Uterus (tissue), 4 donors: Measurements from ENCODE around the gene SND1. TPM values are rescaled to one million over a fixed set of nuclear protein-coding genes. Genes with fewer than 3 reads are reported as not detected.

Experiments
- DNase-seq, 2 donors: peaks; one replicate each; pipeline ENCODE4 v3.0.0-alpha.2; 2019 to 2020
- H3K27ac ChIP-seq, 2 donors: fragments of 200-600 bp; sonication (generic); 1 replicate in 1 of 2; 2 replicates in 1 of 2; pipeline ENCODE4 v1.5.1; 2016 to 2018
- H3K27me3 ChIP-seq, 2 donors: fragments of 200-600 bp; sonication (generic); one replicate each; pipeline ENCODE4 v1.5.1; 2018 to 2019; ENCODE audit warnings: control low read depth in 1 of 2
- H3K36me3 ChIP-seq, 2 donors: fragments of 200-600 bp; sonication (generic); one replicate each; pipeline ENCODE4 v1.5.1; 2019; ENCODE audit warnings: control low read depth in 1 of 2
- H3K4me1 ChIP-seq, 2 donors: fragments of 200-600 bp; sonication (generic); one replicate each; pipeline ENCODE4 v1.5.1; 2018 to 2019; ENCODE audit warnings: control low read depth in 1 of 2
- H3K4me3 ChIP-seq, 2 donors: fragments of 200-600 bp; sonication (generic); 1 replicate in 1 of 2; 2 replicates in 1 of 2; pipeline ENCODE4 v1.5.1; 2018 to 2019; ENCODE audit warnings: mild to moderate bottlenecking in 1 of 2
- H3K9me3 ChIP-seq, 2 donors: fragments of 200-600 bp; sonication (generic); one replicate each; pipeline ENCODE4 v1.5.1; 2019; ENCODE audit warnings: control low read depth in 1 of 2
- POLR2A ChIP-seq, 2 donors: fragments of 450-650 bp; IDR thresholded peaks; one replicate each; pipeline ENCODE4 v1.6.1; 2016; ENCODE audit warnings: antibody characterized with exemption in 2 of 2, mild to moderate bottlenecking in 1 of 2, moderate library complexity in 1 of 2
- intact Hi-C: fragments of 100-400 bp; cut with DNase I; formaldehyde crosslinking; loops from one replicate; pipeline ENCODE4 v1.15.1; 2023; ENCODE audit warnings: low total_unique reads
- total RNA-seq, 4 donors: library from RNA; depleted of rRNA in 3 of 4; stranded (reverse); fragments of >200 nt in 3 of 4; gene quantifications; one replicate each; pipeline versions ENCODE4 v1.1.0 to v1.2.4, GENCODE V29; 2014 to 2023
- TF ChIP-seq, protein P1 (sequence below), 4 experiments: fragments of 200-600 bp in 2 of 4; fragments of 450-650 bp in 2 of 4; sonication (generic) in 2 of 4; IDR thresholded peaks; one replicate each; pipeline ENCODE4 v1.5.1; 2016 to 2019; ENCODE audit warnings: antibody characterized with exemption in 4 of 4, mild to moderate bottlenecking in 2 of 4, moderate library complexity in 1 of 4
- donor health status: DM: yes; HTN: yes; CAD: no.

The SND1 gene
- total RNA-seq, 4 donors from 2014 or later = 54.8 to 192 (median 117) TPM

DNA sequence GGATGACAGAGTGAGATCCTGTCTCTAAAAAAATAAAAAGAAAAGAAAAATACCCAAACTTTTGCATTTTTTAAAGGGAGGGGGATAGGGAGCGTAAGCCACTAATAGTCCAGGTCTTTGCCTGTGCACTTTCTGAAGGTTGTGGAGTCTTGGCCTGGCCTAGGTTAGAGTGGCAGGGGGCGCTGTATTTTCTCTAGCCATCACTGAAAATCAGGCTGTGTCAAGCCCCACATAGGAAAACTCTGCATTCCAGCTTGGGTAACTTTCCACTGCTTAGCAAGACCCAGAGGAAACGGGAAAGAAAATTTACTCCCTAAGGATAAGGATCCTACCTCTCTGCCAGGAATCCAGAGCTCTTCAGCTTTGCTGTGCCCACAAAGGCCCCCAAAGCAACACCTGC, 23.5 kb upstream of the SND1 start:
- no peak for DNase-seq
- H3K9me3 ChIP-seq = no peaks in the 10 kb centered on the region
- no peak overlapping the region for H3K4me3 ChIP-seq
- no peaks in the 10 kb centered on the region for H3K36me3 ChIP-seq
- H3K4me1 ChIP-seq = no peaks in the 10 kb centered on the region
- intact Hi-C loops = no loop called here
- TF ChIP-seq, protein P1, sequence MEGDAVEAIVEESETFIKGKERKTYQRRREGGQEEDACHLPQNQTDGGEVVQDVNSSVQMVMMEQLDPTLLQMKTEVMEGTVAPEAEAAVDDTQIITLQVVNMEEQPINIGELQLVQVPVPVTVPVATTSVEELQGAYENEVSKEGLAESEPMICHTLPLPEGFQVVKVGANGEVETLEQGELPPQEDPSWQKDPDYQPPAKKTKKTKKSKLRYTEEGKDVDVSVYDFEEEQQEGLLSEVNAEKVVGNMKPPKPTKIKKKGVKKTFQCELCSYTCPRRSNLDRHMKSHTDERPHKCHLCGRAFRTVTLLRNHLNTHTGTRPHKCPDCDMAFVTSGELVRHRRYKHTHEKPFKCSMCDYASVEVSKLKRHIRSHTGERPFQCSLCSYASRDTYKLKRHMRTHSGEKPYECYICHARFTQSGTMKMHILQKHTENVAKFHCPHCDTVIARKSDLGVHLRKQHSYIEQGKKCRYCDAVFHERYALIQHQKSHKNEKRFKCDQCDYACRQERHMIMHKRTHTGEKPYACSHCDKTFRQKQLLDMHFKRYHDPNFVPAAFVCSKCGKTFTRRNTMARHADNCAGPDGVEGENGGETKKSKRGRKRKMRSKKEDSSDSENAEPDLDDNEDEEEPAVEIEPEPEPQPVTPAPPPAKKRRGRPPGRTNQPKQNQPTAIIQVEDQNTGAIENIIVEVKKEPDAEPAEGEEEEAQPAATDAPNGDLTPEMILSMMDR (IDR thresholded peaks at IDR 0.05) = no peak
- TF ChIP-seq POLR2A (IDR thresholded peaks at IDR 0.05) = no peak
- H3K27ac ChIP-seq = no peak overlapping the region
- no peaks in the 10 kb centered on the region for H3K27me3 ChIP-seq

- Histone ChIP-seq H3K9me3 (no peaks in the 10 kb centered on the region), H3K4me3 (no peak overlapping the region), H3K27me3 (no peaks in the 10 kb centered on the region), H3K27ac (no peak overlapping the region), H3K4me1 (no peaks in the 10 kb centered on the region), H3K36me3 (no peaks in the 10 kb centered on the region)
- no peak for TF ChIP-seq POLR2A (IDR thresholded peaks at IDR 0.05)
- TF ChIP-seq, protein P1 (IDR thresholded peaks at IDR 0.05) = no peak
- DNase-seq = no peak
- intact Hi-C loops = no loop called here
These were observed 22.6 kb upstream of the SND1 start for GRCh38 chr7:127629268-127629854.

DNA sequence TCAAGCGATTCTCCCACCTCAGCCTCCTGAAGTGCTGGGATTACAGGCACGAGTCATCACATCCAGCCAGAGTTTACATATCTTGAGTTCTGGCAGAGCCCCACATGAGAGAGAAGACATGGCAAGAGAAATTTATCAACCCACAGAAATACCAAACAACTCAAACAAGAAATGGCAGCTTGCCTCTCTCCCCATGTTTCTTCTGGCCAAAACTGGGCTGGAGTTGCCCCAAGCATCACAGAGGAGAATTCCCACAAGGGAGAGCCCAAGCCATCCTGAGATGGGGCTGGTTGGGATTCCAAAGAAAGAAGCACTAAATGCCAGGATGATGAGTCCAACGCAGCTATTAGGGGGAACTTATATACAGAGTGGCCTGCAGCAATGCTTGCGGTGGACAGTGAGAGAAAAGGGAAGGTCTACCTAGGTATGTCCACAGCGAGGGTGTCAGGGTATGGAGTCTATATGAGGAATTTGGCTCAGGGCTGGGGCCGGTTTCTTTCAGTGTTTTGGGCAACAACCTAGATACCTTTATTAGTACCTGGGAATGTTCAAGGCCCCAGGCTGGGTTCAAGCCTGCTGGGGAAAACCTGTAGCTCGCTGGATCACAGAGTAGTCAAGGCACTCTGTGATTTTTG, 19.6 kb upstream of the SND1 start:
- Histone ChIP-seq H3K27me3 (no peaks in the 10 kb centered on the region), H3K36me3 (no peaks in the 10 kb centered on the region), H3K4me3 (no peak overlapping the region), H3K4me1 (no peaks in the 10 kb centered on the region), H3K27ac (no peak overlapping the region), H3K9me3 (no peaks in the 10 kb centered on the region)
- intact Hi-C loops = no loop called here
- TF ChIP-seq POLR2A (IDR thresholded peaks at IDR 0.05) = no peak
- TF ChIP-seq, protein P1 (IDR thresholded peaks at IDR 0.05) = no peak
- DNase-seq = no peak

DNA sequence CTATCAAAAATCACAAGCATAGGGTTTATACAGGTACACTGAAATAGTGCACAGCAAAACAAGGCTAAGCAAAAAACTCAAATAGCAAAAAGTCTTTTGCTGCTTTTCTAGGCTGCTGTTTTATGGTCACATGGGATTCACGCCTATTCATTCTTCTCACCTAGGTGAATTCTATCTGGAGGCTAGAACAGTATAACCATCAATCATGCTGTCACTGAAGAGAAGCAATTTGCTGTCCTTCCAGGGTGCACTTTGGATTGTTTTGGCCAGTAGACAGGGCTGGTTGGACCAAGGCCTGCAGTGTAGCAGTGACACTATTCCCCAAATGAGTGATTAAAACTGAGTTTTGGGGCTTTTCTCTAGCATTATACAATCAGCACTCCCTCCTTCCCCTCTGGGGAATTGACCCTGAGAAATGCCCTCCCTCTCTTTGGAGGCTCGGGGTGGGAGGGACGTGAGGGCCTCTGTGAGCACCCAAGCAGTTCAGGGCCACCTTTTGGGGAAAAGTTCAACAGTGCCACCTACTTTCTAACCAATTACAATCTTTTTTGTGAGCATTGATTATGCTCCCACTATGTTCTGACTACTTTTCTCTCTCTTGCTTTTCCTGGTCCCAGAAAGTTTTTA, 16.2 kb upstream of the SND1 start:
- H3K27me3 ChIP-seq = no peaks in the 10 kb centered on the region
- H3K4me3 ChIP-seq = no peak overlapping the region
- H3K36me3 ChIP-seq = no peaks in the 10 kb centered on the region
- TF ChIP-seq, protein P1 (IDR thresholded peaks at IDR 0.05) = no peak
- no peak for TF ChIP-seq POLR2A (IDR thresholded peaks at IDR 0.05)
- DNase-seq = no peak
- H3K9me3 ChIP-seq = no peaks in the 10 kb centered on the region
- intact Hi-C loops = no loop called here
- H3K4me1 ChIP-seq = no peaks in the 10 kb centered on the region
- H3K27ac ChIP-seq = peak overlapping the region in 1 of 2 donors; percentile 76

DNA sequence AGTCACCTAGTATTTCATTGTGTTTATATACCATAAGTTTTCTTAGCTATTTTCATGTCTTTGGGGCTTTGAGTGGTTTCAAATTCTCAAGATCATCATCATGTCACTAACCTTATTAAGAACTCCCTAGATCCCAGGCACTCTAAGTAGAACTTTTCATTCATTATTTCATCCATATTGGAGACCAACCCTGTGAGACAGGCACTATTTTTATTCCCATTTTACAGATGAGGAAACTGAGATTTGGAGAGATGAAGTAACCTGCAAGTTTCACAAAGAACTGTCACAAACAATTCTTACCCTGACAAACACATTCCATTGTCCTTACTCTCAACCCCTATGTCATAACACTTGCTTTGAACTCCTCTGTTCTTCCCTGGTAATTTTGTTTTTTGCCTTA, 13.8 kb upstream of the SND1 start:
- intact Hi-C loops = no loop called here
- Histone ChIP-seq H3K36me3 (no peaks in the 10 kb centered on the region), H3K9me3 (no peaks in the 10 kb centered on the region), H3K4me3 (no peak overlapping the region), H3K27ac (no peak overlapping the region), H3K4me1 (no peaks in the 10 kb centered on the region), H3K27me3 (no peaks in the 10 kb centered on the region)
- no peak for DNase-seq
- TF ChIP-seq POLR2A (IDR thresholded peaks at IDR 0.05) = no peak
- TF ChIP-seq, protein P1 (IDR thresholded peaks at IDR 0.05) = no peak
